Uterus (tissue), 2 donors: ENCODE measurements around the gene APOA5.

ENCODE experiments used
- POLR2A ChIP-seq, 2 donors: fragments of 450-650 bp; IDR thresholded peaks; one replicate each; pipeline ENCODE4 v1.6.1; 2016; ENCODE audit warnings: antibody characterized with exemption in 2 of 2, mild to moderate bottlenecking in 1 of 2, moderate library complexity in 1 of 2
- TF ChIP-seq, protein P1 (sequence below), 4 experiments: fragments of 200-600 bp in 2 of 4; fragments of 450-650 bp in 2 of 4; sonication (generic) in 2 of 4; IDR thresholded peaks; one replicate each; pipeline ENCODE4 v1.5.1; 2016 to 2019; ENCODE audit warnings: antibody characterized with exemption in 4 of 4, mild to moderate bottlenecking in 2 of 4, moderate library complexity in 1 of 4

DNA sequence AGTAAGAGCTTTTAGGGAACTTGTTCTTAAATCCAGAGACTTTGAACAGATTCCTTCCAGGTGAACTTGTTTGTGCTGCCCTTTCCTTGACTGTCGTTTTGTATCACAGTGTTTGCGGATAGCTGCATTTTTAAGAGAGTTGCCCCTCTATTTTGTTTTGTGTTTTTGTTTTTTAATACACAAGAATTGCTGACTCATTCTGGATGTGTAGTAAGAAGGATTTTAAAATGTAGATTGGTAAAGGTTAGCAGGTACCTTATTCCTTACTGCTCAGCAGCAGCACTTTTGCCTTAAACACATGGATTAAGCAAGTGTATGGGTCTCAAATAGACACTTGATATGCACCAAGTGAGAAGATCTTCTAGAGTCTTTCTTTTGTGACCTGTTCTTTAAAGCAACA lies 8.9 kb upstream of the APOA5 start:
- TF ChIP-seq POLR2A (IDR thresholded peaks at IDR 0.05), result no peak
- TF ChIP-seq, protein P1, sequence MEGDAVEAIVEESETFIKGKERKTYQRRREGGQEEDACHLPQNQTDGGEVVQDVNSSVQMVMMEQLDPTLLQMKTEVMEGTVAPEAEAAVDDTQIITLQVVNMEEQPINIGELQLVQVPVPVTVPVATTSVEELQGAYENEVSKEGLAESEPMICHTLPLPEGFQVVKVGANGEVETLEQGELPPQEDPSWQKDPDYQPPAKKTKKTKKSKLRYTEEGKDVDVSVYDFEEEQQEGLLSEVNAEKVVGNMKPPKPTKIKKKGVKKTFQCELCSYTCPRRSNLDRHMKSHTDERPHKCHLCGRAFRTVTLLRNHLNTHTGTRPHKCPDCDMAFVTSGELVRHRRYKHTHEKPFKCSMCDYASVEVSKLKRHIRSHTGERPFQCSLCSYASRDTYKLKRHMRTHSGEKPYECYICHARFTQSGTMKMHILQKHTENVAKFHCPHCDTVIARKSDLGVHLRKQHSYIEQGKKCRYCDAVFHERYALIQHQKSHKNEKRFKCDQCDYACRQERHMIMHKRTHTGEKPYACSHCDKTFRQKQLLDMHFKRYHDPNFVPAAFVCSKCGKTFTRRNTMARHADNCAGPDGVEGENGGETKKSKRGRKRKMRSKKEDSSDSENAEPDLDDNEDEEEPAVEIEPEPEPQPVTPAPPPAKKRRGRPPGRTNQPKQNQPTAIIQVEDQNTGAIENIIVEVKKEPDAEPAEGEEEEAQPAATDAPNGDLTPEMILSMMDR (IDR thresholded peaks at IDR 0.05), result no peak
